NB4 (cell line): Measurements from ENCODE around the gene KRTAP10-7.
"Not testable (repeated sequence)": the region's sequence is repeated elsewhere in the genome, so short reads cannot be mapped to it uniquely, and the experiment has no call there.

Experiments used
- DNase-seq: peaks from one replicate; pipeline ENCODE4 v3.0.0; 2010; ENCODE audit warnings: low read depth
- H3K4me3 ChIP-seq: one replicate; pipeline ENCODE4 v1.5.1; 2011; ENCODE audit warnings: mild to moderate bottlenecking, low read depth, low read length, moderate library complexity
- MAX ChIP-seq: IDR thresholded peaks from 2 replicates; pipeline ENCODE4 v1.6.1; 2011; ENCODE audit warnings: low read depth, low read length
- MYC ChIP-seq: IDR thresholded peaks from 2 replicates; pipeline ENCODE4 v1.6.1; 2011; ENCODE audit warnings: low read depth, low read length
- POLR2A ChIP-seq: IDR thresholded peaks from 2 replicates; pipeline ENCODE4 v1.6.1; 2011; ENCODE audit warnings: mild to moderate bottlenecking; ENCODE audit not compliant: insufficient read length; ENCODE audit errors: extremely low read depth
- TF ChIP-seq, protein P1 (sequence below): IDR thresholded peaks from one replicate; pipeline ENCODE4 v1.5.1; 2012; ENCODE audit warnings: low read depth, low read length

The KRTAP10-7 gene

DNA sequence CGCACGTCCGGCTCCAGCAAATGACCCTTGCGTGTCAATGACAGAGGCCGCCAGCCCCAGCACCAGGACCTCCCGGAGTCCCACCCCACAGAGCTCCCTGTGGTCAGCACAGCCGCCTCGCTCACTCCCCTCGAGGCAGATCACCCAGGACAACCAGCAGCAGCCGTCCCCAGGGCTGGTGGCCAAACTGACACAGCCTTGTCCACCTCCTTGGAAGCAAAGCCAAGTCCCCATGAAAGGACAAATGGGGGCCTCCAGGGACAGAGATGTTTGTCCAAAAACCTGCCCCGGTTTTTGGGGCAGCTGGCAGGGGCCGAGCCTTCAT, 38.9 kb downstream of the KRTAP10-7 start:
- TF ChIP-seq, protein P1, sequence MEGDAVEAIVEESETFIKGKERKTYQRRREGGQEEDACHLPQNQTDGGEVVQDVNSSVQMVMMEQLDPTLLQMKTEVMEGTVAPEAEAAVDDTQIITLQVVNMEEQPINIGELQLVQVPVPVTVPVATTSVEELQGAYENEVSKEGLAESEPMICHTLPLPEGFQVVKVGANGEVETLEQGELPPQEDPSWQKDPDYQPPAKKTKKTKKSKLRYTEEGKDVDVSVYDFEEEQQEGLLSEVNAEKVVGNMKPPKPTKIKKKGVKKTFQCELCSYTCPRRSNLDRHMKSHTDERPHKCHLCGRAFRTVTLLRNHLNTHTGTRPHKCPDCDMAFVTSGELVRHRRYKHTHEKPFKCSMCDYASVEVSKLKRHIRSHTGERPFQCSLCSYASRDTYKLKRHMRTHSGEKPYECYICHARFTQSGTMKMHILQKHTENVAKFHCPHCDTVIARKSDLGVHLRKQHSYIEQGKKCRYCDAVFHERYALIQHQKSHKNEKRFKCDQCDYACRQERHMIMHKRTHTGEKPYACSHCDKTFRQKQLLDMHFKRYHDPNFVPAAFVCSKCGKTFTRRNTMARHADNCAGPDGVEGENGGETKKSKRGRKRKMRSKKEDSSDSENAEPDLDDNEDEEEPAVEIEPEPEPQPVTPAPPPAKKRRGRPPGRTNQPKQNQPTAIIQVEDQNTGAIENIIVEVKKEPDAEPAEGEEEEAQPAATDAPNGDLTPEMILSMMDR = no peak
- DNase-seq = no peak
- H3K4me3 ChIP-seq = no peak overlapping the region

- H3K4me3 ChIP-seq = no peak overlapping the region
- no peak for DNase-seq
- TF ChIP-seq POLR2A = no peak
- no peak for TF ChIP-seq MYC
- no peak for TF ChIP-seq MAX
- TF ChIP-seq, protein P1 = no peak
Measured at GRCh38 chr21:44640761-44641160, 40.4 kb downstream of the KRTAP10-7 start.

DNA sequence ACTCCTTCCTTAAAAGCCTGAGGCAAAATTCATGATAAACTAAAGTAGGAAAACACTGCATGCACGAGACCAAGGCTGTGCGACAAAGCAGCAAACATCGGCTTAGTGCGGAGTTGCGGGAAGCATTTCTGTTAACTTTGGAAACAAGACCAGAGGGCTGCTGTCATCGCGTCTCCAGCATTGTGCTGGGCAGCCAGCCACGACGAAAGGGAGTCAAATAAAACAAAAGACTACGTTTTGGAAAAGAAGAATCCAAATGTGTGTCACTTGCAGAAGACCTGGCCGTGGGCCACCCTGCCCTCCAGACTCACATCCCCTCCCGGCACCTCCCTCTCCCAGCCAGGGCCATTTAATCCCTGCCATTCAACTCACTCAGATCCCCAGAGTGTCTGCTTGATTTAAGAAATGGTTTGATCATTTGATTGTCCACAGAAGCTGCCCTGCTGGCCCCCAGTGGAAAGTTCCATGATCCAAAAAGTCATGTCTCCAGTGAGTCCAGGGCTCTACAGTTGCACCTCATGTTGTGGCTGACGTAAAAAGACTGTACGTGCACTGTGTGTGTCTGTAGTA, 43.4 kb downstream of the KRTAP10-7 start:
- DNase-seq = no peak
- TF ChIP-seq MAX (no peak), POLR2A (no peak), MYC (no peak)
- TF ChIP-seq, protein P1 = no peak
- H3K4me3 ChIP-seq = no peak overlapping the region

DNA sequence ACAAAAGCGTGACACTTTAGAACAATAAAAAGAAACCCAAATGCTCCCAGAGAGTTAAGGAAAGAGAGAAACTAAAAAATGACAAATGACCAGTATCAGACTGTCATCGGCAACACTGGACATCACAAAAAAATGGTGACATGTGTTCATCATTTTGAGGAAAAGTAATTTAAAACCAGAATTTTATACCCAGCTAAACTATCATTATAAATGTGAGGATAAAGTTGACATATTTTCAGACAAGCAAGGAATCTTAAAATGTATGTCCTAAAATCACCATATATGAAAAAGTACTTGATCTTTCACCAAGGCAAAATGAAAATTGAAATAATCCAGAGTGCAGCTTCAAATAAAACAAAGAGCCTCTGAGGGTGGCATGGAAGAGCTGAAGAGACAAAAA, 44.5 kb downstream of the KRTAP10-7 start:
- H3K4me3 ChIP-seq = no peak overlapping the region
- TF ChIP-seq MAX = no peak
- TF ChIP-seq MYC = no peak
- TF ChIP-seq, protein P1 = no peak
- TF ChIP-seq POLR2A = no peak
- no peak for DNase-seq

- not testable (repeated sequence) for H3K4me3 ChIP-seq
- peak; percentile 65 for DNase-seq
Measured at GRCh38 chr21:44646366-44647221, 46.2 kb downstream of the KRTAP10-7 start, which contains the start of gene KRTAP10-11. Gene KRTAP10-11, plus strand, starts transcription at chr21:44646414. Its CDS starts 45 bp downstream, at chr21:44646459.

DNA sequence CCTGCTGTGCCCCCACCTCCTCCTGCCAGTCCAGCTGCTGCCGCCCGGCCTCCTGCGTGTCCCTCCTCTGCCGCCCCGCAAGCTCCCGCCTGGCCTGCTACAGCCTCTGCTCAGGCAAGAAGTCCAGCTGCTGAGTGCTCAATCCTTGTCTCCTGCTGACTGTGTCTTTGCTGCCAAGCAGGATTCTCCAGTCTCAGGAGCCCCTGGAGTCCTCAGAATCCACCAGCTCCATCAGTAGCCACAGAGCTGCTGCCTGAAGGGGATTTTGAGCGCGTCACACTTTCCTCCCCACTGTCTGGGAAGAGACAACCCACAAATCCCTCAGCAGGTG, 46.8 kb downstream of the KRTAP10-7 start:
- TF ChIP-seq MAX = no peak
- TF ChIP-seq, protein P1 = no peak
- no peak for TF ChIP-seq MYC
- no peak for DNase-seq
- no peak overlapping the region for H3K4me3 ChIP-seq
